ENCODE results near the gene CLDN18.

The CLDN18 gene

DNA sequence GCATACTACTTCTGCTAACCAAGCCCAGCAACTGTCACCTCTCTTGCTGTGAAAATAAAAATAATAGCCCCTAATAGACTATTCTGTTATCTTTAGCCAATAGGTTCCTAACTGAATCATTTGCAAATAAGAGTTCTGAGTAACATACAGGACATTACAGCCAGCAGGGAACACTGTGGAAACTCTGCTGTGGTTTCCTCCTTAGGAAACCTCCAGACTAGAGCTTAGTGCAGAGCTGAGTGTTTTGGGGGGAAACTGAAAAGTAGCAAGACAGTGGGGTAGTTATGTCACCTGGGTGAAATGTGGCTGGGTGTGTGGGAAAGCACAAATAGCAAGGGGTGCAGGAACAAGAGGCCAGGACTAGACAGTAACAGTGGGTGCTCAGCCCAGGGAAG, 73.0 kb downstream of the CLDN18 start:
- Histone ChIP-seq H3K9me3 (ENCODE audit: insufficient read depth, low read length) (no peaks in the 10 kb centered on the region), H3K79me2 (ENCODE audit: low read length) (no peaks in the 10 kb centered on the region), H3K27me3 (ENCODE audit: low read depth, low read length) (peaks cover 32% of the 10 kb centered on the region), H3K4me2 (ENCODE audit: low read length) (peak overlapping the region; percentile 36), H3K4me3 (ENCODE audit: low read length) (no peak overlapping the region), H3K9ac (ENCODE audit: low read length) (no peak overlapping the region), H3K27ac (ENCODE audit: low read length) (peak overlapping the region; percentile 21; the same call in 1 of the 2 replicates), H2AFZ (ENCODE audit: low read depth, low read length) (no peak overlapping the region), H3K4me1 (ENCODE audit: low read length) (peaks cover 14% of the 10 kb centered on the region), H4K20me1 (ENCODE audit: insufficient read depth, low read length) (no peaks in the 10 kb centered on the region), H3K36me3 (replicated peaks; ENCODE audit: low read depth, low read length) (no peaks in the 10 kb centered on the region)
- TF ChIP-seq CTCF (IDR thresholded peaks at IDR 0.05; ENCODE audit: low read depth, low read length) (no peak), EZH2phosphoT487 (IDR thresholded peaks at IDR 0.05; ENCODE audit: low read depth) (no peak)
